Endometrium (tissue), 2 donors: ENCODE measurements around the gene ZNF491.
"Not testable (repeated sequence)": the region's sequence is repeated elsewhere in the genome, so short reads cannot be mapped to it uniquely, and the experiment has no call there.

ENCODE experiments used
- FAIRE-seq: peaks from 2 replicates; lab custom pipeline; 2012; peaks lifted over from hg19 to GRCh38; lab: Jason Lieb, UNC
- donor health status: control.
- donor health status: control.

The ZNF491 gene

DNA sequence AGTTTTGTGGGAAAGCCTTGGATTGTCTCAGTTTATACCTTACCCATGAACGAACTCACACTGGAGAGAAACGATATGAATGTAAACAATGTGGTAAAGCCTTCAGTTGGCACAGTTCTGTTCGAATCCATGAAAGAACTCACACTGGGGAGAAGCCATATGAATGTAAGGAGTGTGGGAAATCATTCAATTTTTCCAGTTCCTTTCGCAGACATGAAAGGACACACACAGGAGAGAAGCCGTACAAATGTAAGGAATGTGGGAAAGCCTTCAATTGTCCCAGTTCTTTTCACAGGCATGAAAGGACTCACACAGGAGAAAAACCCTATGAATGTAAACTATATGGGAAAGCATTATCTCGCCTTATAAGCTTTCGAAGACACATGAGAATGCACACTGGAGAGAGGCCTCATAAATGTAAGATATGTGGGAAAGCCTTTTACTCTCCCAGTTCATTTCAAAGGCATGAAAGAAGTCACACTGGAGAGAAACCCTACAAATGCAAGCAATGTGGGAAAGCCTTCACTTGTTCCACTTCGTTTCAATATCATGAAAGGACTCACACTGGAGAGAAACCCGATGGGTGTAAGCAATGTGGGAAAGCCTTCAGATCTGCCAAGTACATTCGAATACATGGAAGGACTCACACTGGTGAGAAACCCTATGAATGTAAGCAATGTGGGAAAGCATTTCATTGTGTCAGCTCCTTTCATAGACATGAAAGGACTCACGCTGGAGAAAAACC is 8.2 kb downstream of the ZNF491 start:
- FAIRE-seq: no peak

DNA sequence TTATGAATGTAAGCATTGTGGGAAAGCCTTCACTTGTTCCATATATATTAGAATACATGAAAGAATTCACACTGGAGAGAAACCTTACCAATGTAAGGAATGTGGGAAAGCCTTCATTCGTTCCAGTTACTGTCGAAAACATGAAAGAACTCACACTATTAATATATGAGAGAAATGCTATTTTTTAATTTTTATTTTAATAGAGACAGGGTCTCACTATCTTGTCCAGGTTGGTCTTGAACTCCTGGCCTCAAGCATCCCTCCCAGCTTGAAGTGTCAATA is 8.7 kb downstream of the ZNF491 start:
- no peak for FAIRE-seq

DNA sequence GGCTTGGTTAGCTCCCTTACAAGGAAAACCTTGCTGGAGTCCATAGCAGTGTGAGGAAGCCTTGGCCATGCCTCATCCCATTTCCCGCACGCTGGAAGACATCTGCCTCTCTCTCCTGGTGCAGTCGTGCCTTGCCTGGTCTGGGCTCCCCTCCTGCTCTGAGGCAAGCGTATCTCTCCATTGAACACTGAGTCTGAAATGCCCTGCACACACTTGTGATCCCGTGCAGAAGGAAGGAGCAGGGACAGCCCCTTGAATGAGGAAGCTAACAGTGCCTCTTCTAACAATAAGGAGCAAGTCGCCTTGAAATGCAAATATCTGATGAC is 15.3 kb downstream of the ZNF491 start:
- FAIRE-seq: no peak

DNA sequence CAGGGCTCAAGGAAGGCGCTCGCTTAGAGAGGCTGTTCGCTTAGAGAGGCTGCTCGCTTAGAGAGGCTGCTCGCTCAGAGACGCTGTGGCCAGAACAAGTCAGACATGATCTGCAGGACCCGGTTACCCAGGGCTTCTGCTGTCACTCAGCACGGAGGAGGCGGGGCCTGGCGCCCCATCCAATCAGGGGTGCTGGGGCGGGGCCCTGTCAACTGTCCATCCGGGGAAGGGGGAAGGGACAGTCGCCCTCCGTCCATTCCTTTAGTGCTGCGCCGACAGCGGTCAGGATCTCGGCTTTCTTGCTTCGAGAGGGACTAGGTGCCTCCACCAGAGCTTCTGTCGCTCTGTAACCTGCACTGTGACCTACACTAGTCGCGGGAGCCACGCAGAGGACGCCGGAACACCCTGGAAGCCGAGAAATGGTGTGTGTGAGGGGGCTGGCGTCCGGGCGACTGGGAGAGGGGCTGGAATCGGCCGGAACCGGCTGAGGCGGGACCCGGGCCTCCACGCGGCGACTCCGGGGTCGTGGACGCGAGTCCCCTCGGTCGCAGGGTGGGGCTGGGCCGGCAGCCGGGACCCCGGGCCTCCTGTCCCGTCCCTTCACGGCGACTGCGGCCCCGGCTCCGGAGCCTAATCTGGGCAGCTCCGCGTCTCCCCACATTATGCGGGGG is 15.8 kb downstream of the ZNF491 start, which contains the start of gene ZNF440:
ZNF440 (plus strand) TSS at position 245 of the 671 bp plus-strand sequence; CDS start at position 420, 175 bp downstream.
- FAIRE-seq: peak; percentile 46

DNA sequence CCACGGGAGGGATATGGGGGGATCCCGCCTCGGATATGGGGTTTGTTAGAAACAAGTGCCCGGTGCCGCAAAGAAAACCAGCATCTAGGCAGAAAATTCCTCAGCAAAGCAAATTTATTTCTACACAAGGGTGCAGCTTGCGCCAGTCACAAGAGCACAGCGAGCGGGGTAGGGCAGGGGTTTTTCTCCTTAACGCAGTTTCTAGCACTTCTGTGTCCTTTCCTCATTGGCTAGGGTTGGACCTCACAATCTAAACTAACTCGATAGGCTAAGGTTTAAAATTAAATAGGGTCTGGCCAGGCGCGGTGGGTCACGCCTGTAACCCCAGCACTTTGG is 16.3 kb downstream of the ZNF491 start:
- no peak for FAIRE-seq

DNA sequence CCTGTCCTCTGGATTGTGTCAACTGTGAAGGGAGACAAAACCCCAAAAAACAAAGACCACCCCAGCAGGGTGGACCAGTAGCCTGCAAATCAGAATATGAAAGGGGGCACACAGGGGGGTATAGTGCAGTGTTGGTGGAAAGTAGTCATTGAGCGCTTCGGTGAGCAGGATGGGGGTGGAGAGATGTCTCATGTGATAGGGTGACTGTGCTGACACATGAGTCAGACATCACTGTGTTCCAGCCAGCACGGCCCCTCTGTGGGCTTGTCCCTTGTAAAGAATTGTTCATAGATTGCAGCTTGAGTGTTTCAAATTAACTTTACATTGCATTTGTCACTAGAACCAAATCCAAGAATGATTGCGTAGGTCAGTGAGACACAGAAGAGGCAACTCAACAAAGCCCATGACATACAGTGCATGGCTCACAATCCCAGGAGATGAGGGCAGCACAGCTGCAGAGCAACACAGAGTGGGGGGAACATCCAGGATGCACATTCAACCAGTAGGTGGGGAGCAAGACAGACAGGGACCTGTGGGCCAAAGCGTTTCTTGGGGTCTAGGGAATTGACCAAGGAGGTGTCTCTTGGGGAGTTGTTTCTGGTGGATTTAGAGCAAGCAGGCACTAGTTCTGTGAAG is 23.3 kb downstream of the ZNF491 start:
- FAIRE-seq: no peak

DNA sequence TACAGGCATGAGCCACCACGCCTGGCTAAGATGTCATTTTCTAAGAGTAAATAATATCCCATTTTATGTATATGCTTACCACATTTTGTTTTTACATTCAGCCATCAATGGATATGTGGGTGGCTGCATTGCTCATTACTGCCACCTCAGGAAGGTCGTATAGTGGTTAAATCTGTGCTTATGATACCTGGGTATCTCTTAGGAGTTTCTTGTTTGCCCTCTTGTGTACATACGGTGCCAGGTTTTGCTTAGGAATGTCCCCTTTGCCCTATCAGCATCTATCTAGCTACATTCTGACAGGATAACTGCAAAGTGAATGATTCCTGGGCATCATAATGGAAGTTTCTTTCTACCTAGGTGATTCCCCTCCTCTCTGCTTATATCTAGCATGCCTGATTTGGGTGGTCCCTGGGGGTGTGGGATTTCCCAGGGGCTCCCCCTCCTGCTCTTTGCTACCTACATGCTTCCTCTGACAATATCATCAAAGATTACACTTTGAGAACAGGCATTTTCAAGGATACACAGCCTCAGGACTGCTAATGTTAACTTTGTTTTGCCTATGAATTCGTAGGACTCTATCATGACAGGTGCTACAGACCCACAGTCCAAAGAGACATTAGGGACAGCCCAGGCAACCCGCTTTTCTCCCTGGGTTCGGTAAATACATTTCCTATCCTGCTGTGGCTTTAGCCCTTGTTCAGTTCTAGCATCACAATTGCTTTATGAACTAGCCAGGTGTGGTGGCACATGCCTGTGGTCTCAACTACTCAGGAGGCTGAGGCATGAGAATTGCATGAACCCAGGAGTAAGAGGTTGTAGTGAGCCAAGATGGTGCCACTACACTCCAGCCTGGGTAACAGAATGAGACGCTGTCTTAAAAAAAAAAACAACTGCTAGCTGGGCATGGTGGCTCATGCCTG is 30.9 kb downstream of the ZNF491 start:
- not testable (repeated sequence) for FAIRE-seq

DNA sequence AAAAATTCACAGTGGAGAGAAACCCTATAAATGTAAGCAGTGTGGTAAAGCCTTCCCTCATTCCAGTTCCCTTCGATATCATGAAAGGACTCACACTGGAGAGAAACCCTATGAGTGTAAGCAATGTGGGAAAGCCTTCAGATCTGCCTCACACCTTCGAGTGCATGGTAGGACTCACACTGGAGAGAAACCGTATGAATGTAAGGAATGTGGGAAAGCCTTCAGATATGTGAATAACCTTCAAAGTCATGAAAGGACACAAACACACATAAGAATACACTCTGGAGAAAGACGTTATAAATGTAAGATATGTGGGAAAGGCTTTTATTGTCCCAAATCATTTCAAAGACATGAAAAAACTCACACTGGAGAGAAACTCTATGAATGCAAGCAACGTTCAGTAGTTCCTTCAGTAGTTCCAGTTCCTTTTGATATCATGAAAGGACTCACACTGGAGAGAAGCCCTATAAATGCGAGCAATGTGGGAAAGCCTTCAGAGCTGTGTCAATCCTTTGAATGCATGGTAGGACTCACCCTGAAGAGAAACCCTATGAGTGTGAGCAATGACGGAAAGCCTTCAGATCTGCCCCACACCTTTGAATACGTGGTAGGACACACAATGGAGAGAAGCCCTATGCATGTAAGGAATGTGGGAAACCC is 34.1 kb downstream of the ZNF491 start:
- no peak for FAIRE-seq

DNA sequence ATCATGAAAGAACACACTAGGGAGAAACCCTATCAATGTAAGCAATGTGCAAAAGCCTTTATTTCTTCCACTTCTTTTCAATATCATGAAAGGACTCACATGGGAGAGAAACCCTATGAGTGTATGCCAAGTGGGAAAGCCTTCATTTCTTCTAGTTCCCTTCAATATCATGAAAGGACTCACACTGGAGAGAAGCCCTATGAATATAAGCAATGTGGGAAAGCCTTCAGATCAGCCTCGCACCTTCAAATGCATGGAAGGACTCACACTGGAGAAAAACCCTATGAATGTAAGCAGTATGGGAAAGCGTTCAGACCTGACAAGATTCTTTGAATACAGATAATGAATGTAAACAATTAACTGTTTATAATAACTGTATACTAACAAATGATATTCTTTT is 35.2 kb downstream of the ZNF491 start:
- FAIRE-seq: no peak

DNA sequence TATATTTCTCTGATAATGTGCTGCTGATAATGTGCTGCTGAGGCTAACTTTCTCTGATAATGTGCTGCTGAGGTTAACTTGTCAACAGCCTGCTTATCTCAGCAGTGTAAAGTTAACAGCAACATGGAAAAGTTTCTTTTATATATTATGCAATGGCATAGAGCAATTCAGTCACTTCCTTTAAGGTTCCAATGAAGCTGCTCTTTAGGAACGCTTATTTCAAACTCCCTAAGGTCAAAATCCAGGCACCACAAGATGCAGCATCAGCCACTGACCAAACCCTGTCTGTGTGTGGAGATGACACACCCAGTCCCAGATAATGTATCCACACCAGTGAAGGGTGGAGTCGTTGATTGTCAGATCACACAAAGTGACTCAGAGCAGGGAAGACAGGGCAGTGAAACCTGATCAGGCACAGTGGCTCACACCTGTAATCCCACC is 37.3 kb downstream of the ZNF491 start:
- FAIRE-seq: not testable (repeated sequence)

DNA sequence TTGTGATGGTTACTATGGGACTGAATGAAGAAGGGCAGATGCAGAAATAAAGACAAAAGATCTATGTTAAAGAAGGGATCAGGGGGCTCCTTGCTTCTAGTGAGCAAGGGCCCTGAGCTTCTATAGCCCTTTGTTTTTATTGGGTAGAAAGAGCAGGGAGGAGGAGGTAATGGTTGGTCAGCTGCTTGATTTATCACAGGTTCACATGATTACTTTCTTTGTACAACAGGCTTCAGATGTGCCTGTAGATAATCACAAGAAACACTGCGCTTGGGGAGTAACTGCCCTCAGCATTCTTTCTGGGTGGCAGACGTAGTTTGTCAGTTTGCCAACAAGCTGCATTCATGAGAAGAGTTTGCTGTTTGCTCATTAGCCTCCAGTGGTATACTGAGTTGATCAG is 45.4 kb downstream of the ZNF491 start:
- FAIRE-seq: no peak

DNA sequence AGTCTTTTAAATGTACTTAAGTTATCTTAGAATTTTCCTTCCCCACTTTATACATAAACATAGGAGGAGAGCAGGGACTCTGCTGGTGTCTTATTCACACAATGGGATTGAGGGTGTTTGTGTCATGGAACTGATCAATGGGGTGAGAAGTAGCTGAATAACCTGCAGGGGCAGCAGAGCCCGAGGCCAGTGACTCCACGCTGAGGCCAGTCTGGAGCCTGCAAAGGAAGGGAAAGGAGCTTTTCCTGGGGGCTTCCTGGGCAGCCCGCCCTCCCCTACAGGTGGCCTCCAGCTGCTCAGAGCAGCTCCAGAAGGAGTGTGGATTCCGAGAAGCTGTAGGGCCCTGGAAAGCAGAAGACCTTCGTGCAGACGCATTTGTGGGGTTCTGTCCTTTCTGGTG is 49.3 kb downstream of the ZNF491 start:
- not testable (repeated sequence) for FAIRE-seq

DNA sequence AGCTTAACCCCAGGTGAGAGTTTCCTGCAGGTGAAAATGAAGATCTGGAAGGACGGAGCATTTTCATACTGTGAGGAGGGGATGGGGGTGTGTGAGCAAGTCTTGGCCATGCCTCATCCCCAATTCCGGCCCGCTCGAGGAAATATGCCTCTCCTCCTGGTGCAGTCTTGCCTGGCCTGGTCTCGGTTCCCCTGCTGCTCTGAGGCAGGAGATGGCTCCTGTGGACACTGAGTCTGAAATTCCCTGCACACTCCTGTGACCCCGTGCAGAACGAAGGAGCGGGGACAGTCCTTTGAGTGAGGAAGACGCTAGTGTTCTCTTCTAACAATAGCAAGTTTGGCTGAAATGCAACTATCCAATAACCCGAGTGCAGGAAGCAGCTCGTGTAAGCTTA is 49.9 kb downstream of the ZNF491 start:
- no peak for FAIRE-seq

DNA sequence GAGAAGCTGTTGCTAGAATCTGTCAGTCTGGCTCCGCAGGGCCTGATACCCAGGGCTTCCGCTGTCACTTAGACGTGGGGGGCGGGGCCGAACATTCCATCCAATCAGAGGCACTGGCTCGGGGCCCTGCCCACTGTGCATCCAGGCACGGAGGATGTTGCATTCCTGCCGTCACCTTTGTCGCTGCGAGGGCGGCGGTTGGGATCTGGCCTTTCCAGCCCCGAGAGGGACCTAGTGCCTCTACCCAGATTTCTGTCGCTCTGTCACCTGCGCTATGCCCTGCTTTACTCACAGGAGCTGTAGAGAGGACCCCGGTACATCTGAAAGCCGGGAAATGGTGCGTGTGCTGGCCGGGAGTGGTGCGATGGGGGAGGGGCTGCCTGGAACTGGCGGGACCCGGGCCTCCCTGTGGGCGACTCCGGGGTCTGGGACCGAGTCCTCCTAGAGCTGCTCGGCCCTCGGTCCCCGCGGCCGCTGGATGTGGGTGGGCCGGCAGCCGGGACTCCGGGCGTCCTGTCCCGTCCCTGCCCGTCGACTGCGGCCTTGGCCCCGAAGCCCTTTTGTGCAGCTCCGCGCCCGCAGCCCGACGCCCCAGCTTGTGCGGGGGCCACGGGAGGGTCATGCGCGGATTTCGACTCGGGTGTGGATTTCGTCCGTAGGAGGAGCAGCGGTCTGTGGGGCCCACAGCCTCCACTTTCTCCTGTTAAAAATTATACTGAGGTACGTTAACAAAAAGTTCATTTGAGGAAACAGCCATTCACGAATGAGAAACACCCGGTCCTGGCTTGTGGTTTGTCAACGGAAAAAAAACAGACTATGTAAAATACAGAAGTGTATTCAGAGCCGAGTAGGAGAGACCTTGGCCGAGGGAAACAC is 50.5 kb downstream of the ZNF491 start, which contains the start of gene ZNF439:
ZNF439 (plus strand) TSS at position 133 of the 876 bp plus-strand sequence; CDS start at position 275, 142 bp downstream.
- peak; percentile 15 for FAIRE-seq

DNA sequence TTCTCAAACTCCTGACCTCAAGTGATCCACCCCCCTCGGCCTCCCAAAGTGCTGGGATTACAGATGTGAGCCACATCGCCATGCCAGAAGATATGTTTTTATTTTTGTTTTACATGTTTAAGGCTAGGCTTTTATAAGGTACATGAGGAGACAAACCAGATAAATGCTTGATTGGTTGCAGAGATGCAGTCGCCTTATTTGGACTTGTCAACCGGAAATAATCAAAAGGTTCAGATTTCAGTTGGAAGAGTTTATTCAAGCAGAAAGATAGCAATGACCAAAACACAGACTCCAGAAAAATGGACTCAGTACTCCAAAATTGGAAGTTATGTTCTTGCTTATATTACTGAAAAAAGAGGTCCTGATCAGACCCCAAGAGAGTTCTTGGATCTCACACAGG is 52.0 kb downstream of the ZNF491 start:
- not testable (repeated sequence) for FAIRE-seq

DNA sequence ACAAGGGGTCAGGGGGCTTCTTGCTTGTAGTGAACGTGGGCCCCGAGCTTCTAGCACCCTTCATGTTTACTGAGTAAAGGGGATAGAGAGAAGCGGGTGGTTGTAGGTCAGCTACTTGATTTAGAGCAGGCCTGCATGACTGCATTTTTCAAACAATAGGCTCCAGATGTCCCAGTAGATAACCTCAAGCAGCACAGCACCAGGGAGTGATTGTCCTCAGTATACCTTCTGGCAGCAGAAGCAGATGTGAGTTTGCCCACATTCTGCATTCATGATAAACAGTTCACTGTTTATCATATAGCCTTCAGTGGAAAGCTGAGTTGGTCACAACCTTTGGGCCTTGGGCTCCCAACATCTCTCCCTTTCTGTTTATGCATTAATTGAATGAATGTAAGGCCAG is 55.0 kb downstream of the ZNF491 start:
- FAIRE-seq: no peak

DNA sequence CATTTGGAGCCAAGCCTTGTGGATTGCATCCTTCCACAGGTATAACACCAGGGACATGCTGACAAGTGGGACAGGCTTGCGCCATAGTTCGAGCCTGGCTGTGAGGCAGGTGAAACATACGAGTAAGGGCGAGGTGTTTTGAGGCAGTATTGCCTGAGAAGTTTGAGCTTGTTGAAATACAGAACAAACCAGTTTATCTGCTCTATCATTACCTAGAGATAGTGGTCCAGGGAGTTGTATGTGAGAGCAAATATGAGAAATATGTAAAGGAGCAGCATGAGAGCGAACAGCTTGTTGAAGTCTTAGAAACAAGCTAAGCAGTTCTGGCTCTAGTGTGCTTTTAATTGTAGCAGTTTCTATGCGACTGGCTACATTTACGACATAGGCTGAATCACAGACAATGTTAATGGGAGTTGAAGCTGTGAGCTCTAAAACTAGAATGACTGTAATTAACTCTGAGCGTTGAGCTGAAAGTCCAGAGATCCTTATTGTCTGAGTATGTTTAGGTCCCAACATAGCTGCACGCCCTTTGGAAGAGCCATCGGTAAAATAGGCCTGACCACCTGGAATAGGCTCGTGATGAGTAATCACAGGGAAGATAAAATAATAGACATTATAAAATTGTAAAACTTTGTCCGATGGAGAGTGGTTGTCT is 58.4 kb downstream of the ZNF491 start:
- no peak for FAIRE-seq
